Left ventricle myocardium superior (tissue), 1 donor: ENCODE results near the gene SFXN5. TPM values are rescaled to one million over a fixed set of nuclear protein-coding genes. Genes with fewer than 3 reads are reported as not detected.

Experiments used
- ATAC-seq: fragments of 200-7000 bp; cut with Tn5 transposase; one replicate; pipeline ENCODE4 v1.9.1; 2020; ENCODE audit warnings: mild to moderate bottlenecking, moderate library complexity
- DNase-seq: peaks from one replicate; pipeline ENCODE4 v3.0.0-alpha.2; 2020
- intact Hi-C: fragments of 100-400 bp; cut with micrococcal nuclease; formaldehyde crosslinking; loops from one replicate; pipeline ENCODE4 v1.11.0; 2022
- total RNA-seq: library from RNA; stranded (reverse); fragmentation: NEBNext Ultra II Directional; extraction: Animal tissue kit (Norgen Biotek cat#: 25700); gene quantifications from one replicate; pipeline ENCODE4 v1.2.1, GENCODE V29; 2021
- donor health status: DM: no; HTN: yes; CAD: no; lungs with severe emphysema.

Gene SFXN5
- total RNA-seq, 1 donor from 2014 or later, result 8.6 TPM

GRCh38 chr2:72954376-72955227 is 116.9 kb downstream of the SFXN5 start:
- DNase-seq, result no peak
- ATAC-seq, result no peak
- intact Hi-C loops, result no loop called here

- intact Hi-C loops, result no loop called here
- no peak for ATAC-seq
- DNase-seq, result no peak
These were observed 117.5 kb downstream of the SFXN5 start for GRCh38 chr2:72953976-72954375.

GRCh38 chr2:72953528-72953927 is 118.0 kb downstream of the SFXN5 start:
- DNase-seq (no peak), ATAC-seq (no peak)
- intact Hi-C loops, result no loop called here

- intact Hi-C loops, result no loop called here
- DNase-seq (no peak), ATAC-seq (no peak)
These were observed 118.6 kb downstream of the SFXN5 start for GRCh38 chr2:72952961-72953360.

- no peak for DNase-seq
- no peak for ATAC-seq
- intact Hi-C loops, result no loop called here
These were observed 119.2 kb downstream of the SFXN5 start for GRCh38 chr2:72952110-72952823.

GRCh38 chr2:72951303-72952095 is 120.0 kb downstream of the SFXN5 start:
- no peak for ATAC-seq
- intact Hi-C loops, result no loop called here
- DNase-seq, result no peak

GRCh38 chr2:72950558-72951255 is 120.8 kb downstream of the SFXN5 start:
- DNase-seq, result no peak
- intact Hi-C loops, result no loop called here
- ATAC-seq, result no peak

GRCh38 chr2:72949642-72950041 is 121.9 kb downstream of the SFXN5 start:
- intact Hi-C loops, result no loop called here
- DNase-seq (no peak), ATAC-seq (no peak)

GRCh38 chr2:72949045-72949444 is 122.5 kb downstream of the SFXN5 start:
- no peak for DNase-seq
- no peak for ATAC-seq
- intact Hi-C loops, result no loop called here

- ATAC-seq, result no peak
- intact Hi-C loops, result no loop called here
- no peak for DNase-seq
These were observed 123.3 kb downstream of the SFXN5 start for GRCh38 chr2:72947952-72948830.

GRCh38 chr2:72946466-72946865 is 125.0 kb downstream of the SFXN5 start:
- DNase-seq, result no peak
- intact Hi-C loops, result no loop called here
- no peak for ATAC-seq

- DNase-seq (no peak), ATAC-seq (no peak)
- intact Hi-C loops, result no loop called here
These were observed 126.0 kb downstream of the SFXN5 start for GRCh38 chr2:72945450-72946019.

- no peak for DNase-seq
- ATAC-seq, result no peak
- intact Hi-C loops, result no loop called here
These were observed 126.6 kb downstream of the SFXN5 start for GRCh38 chr2:72944804-72945449.

- DNase-seq, result no peak
- no peak for ATAC-seq
- intact Hi-C loops, result no loop called here
These were observed 127.7 kb downstream of the SFXN5 start for GRCh38 chr2:72943540-72944395.

GRCh38 chr2:72942881-72943418 is 128.6 kb downstream of the SFXN5 start:
- intact Hi-C loops, result no loop called here
- ATAC-seq, result no peak
- no peak for DNase-seq

- DNase-seq (no peak), ATAC-seq (no peak)
- intact Hi-C loops, result no loop called here
These were observed 129.2 kb downstream of the SFXN5 start for GRCh38 chr2:72942293-72942692.
